Caco-2 (cell line): ENCODE data around the gene OIP5. TPM values are rescaled to one million over a fixed set of nuclear protein-coding genes. Genes with fewer than 3 reads are reported as not detected.

Experiments
- BruUV-seq: library from RNA; stranded (reverse); fragments of 400-500 nt; replicated peaks from 2 replicates; lab custom pipeline; 2021; lab: Mats Ljungman, UMichigan
- CTCF ChIA-PET: fragments of 300-600 bp; sonication (Branson Sonifier 250); formaldehyde crosslinking; loops from one replicate; lab custom pipeline; 2022; ENCODE audit warnings: antibody characterized with exemption; lab: Charles Lee
- POLR2A ChIA-PET: fragments of 300-600 bp; sonication (Branson Sonifier 250); formaldehyde crosslinking; loops from one replicate; lab custom pipeline; 2022; ENCODE audit warnings: antibody characterized with exemption; lab: Charles Lee
- DNase-seq, 2 experiments: peaks; one replicate each; pipeline versions ENCODE4 v3.0.0 to v3.0.0-alpha.2; 2020 to 2022
- H3K27me3 ChIP-seq: replicated peaks from 2 replicates; pipeline ENCODE4 v1.6.0; 2011; ENCODE audit warnings: low read length; ENCODE audit not compliant: control insufficient read depth, insufficient read depth
- H3K36me3 ChIP-seq: 2 replicates; pipeline ENCODE4 v1.5.1; 2011; ENCODE audit warnings: low read length; ENCODE audit not compliant: control insufficient read depth, insufficient read depth
- H3K4me1 ChIP-seq: fragments of 250-450 bp; sonication (Bioruptor Pico); 2 replicates; pipeline ENCODE4 v1.5.1; 2020; ENCODE audit warnings: mild to moderate bottlenecking
- H3K4me3 ChIP-seq: 2 replicates; pipeline ENCODE4 v1.5.1; 2011; ENCODE audit warnings: low read depth, mild to moderate bottlenecking, control low read depth, low read length
- H3K9me3 ChIP-seq: fragments of 250-450 bp; sonication (Bioruptor Pico); 2 replicates; pipeline ENCODE4 v1.5.1; 2020; ENCODE audit warnings: mild to moderate bottlenecking, moderate library complexity
- H3K27ac Mint-ChIP-seq: one replicate; pipeline ENCODE4 v1.8.0; 2022; ENCODE audit warnings: mixed read lengths; ENCODE audit not compliant: unreplicated experiment
- H3K27me3 Mint-ChIP-seq: one replicate; pipeline ENCODE4 v1.8.0; 2022; ENCODE audit warnings: mixed read lengths; ENCODE audit not compliant: insufficient read depth, unreplicated experiment
- H3K36me3 Mint-ChIP-seq: one replicate; pipeline ENCODE4 v1.8.0; 2022; ENCODE audit warnings: mild to moderate bottlenecking, mixed read lengths; ENCODE audit not compliant: insufficient read depth, unreplicated experiment
- H3K4me1 Mint-ChIP-seq: one replicate; pipeline ENCODE4 v1.8.0; 2022; ENCODE audit warnings: low read depth, mixed read lengths; ENCODE audit not compliant: unreplicated experiment
- H3K4me3 Mint-ChIP-seq: one replicate; pipeline ENCODE4 v1.8.0; 2022; ENCODE audit warnings: mild to moderate bottlenecking, moderate library complexity, mixed read lengths; ENCODE audit not compliant: unreplicated experiment
- H3K9me3 Mint-ChIP-seq: one replicate; pipeline ENCODE4 v1.8.0; 2022; ENCODE audit warnings: mixed read lengths; ENCODE audit not compliant: unreplicated experiment
- intact Hi-C: fragments of 100-400 bp; cut with micrococcal nuclease; formaldehyde crosslinking; loops from one replicate; pipeline ENCODE4 v1.10.0; 2022; ENCODE audit not compliant: unreplicated experiment
- total RNA-seq: library from RNA; stranded (reverse); gene quantifications from 2 replicates; pipeline ENCODE4 v1.2.3, GENCODE V29; 2022
- TF ChIP-seq, protein P1 (sequence below), 2 experiments: fragments of 200-600 bp in 1 of 2; IDR thresholded peaks; 1 replicate in 1 of 2; 2 replicates in 1 of 2; pipeline versions ENCODE4 v1.5.1 to v1.8.0; 2011 to 2022; ENCODE audit warnings: antibody characterized with exemption in 1 of 2, control low read depth in 1 of 2, inconsistent platforms in 1 of 2, low read depth in 1 of 2, low read length in 1 of 2, mild to moderate bottlenecking in 1 of 2, moderate library complexity in 1 of 2; ENCODE audit not compliant: insufficient read depth in 1 of 2, severe bottlenecking in 1 of 2, unreplicated experiment in 1 of 2

OIP5 gene
- total RNA-seq, 1 experiment from 2014 or later = 26.4 TPM

DNA sequence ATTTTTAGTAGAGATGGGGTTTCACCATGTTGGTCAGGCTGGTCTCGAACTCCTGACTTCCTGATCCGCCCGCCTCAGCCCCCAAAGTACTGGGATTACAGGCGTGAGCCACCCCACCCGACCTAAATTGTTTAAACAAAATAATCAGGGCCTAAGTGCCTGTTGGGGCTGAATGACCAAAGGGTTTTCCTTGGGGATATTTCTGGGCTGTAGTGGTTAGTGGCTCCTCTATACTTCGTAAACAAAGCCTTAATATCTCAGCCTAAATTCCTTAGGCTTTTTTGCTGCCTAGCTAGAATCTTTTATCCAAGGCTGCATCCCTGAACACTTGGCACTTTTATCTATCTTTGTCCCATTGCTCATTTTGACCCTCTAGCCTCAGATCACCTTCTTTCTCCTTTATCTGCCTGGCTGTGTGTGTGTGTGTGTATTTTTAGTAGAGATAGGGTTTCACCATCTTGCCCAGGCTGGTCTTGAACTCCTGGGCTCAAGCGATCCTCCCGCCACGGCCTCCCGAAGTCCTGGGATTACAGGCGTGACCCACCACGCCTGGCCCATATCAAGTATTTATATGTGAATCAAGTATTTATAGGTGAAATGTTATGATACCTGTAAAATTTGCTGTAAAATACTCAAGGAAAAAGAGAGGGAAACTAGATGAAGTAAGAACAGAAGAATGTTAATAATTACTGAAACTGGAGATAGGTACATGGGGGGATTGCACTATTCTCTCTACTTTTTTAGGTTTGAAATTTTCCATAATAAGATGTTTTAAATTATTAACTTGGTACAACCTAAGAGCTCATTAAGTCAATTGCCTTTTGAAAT lies 2.1 kb upstream of the OIP5 start:
- Histone ChIP-seq H3K9me3 (no peaks in the 10 kb centered on the region), H3K4me3 (peak overlapping the region; percentile 76), H3K36me3 (no peaks in the 10 kb centered on the region), H3K27me3 (no peaks in the 10 kb centered on the region), H3K4me1 (peaks cover 4% of the 10 kb centered on the region; the same call in 1 of the 2 replicates)
- intact Hi-C loops = loop anchor here (10.0 kb wide), 1 partner anchor 430 kb away; no protein-coding TSS in a partner anchor
- peaks cover 16% of the 10 kb centered on the region for H3K4me1 Mint-ChIP-seq
- no TSS peak for BruUV-seq
- no peaks in the 10 kb centered on the region for H3K9me3 Mint-ChIP-seq
- ChIA-PET CTCF (no interaction called here), POLR2A (no interaction called here)
- peak overlapping the region; percentile 74 for H3K27ac Mint-ChIP-seq
- peak overlapping the region; percentile 89 for H3K4me3 Mint-ChIP-seq
- DNase-seq = no peak
- no peaks in the 10 kb centered on the region for H3K27me3 Mint-ChIP-seq
- TF ChIP-seq, protein P1, sequence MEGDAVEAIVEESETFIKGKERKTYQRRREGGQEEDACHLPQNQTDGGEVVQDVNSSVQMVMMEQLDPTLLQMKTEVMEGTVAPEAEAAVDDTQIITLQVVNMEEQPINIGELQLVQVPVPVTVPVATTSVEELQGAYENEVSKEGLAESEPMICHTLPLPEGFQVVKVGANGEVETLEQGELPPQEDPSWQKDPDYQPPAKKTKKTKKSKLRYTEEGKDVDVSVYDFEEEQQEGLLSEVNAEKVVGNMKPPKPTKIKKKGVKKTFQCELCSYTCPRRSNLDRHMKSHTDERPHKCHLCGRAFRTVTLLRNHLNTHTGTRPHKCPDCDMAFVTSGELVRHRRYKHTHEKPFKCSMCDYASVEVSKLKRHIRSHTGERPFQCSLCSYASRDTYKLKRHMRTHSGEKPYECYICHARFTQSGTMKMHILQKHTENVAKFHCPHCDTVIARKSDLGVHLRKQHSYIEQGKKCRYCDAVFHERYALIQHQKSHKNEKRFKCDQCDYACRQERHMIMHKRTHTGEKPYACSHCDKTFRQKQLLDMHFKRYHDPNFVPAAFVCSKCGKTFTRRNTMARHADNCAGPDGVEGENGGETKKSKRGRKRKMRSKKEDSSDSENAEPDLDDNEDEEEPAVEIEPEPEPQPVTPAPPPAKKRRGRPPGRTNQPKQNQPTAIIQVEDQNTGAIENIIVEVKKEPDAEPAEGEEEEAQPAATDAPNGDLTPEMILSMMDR (IDR thresholded peaks at IDR 0.05; ENCODE audit: insufficient read depth in 1 of 2, low read depth in 1 of 2, low read length in 1 of 2, severe bottlenecking in 1 of 2, unreplicated experiment in 1 of 2) = no peak
- peaks cover 48% of the 10 kb centered on the region for H3K36me3 Mint-ChIP-seq

DNA sequence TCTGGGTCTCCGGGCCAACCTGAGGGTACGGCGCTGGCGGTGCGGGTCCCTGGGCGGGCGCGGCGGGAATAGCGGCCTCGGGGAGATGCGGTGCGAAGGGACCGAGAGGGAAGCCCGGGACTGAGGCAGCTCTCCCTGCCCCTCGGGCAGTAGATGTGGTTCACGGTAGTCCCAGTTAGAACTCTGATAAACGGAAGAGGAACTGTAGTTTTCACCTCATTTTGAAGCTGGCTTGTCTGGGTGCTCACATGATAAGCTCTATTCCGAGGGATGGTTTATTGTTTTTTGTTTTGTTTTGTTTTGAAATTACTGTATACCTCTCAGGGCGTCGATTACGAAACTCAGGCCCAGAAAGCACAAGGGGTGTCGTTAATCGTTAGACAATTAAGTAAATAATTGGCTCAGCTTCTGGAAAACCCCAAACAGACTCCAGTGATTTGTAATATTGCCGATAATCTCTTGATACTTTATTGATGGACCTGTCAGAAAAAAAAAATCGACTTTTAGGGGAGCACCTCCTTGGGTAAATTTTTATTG lies 703 bp upstream of the OIP5 start:
- TF ChIP-seq, protein P1 (IDR thresholded peaks at IDR 0.05; ENCODE audit: insufficient read depth in 1 of 2, low read depth in 1 of 2, low read length in 1 of 2, severe bottlenecking in 1 of 2, unreplicated experiment in 1 of 2) = no peak
- peaks cover 16% of the 10 kb centered on the region for H3K4me1 Mint-ChIP-seq
- CTCF ChIA-PET = interaction anchor here (0.5 to 1.3 kb wide), 6 partner anchors 16 to 441 kb away, joined by 3 to 10 read pairs (median 4); partner anchors contain the start of genes CHP1 and EXD1

DNA sequence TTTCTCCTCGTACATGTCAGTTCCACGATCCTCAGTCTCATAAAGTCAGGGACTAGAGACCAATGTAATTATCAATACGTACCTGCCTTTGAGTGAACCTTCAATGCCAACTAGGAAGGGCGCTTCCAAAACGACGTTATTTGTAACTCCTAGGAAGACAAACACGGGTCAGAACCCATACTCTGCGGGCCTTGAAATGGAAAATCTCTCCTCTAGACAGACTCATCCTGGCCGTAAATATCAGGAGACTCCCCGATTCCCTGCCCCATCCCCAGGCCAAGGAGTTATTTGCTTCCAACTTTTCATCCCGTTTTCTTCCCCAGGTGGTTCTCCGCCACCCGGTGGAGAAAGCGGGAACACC lies 578 bp downstream of the OIP5 start:
- Mint-ChIP-seq H3K27ac (peak overlapping the region; percentile 97), H3K27me3 (no peaks in the 10 kb centered on the region), H3K4me1 (peaks cover 7% of the 10 kb centered on the region), H3K9me3 (no peaks in the 10 kb centered on the region), H3K36me3 (peaks cover 35% of the 10 kb centered on the region), H3K4me3 (peak overlapping the region; percentile 89)
- Histone ChIP-seq H3K27me3 (no peaks in the 10 kb centered on the region), H3K4me1 (peaks cover 4% of the 10 kb centered on the region; the same call in 1 of the 2 replicates), H3K36me3 (no peaks in the 10 kb centered on the region), H3K9me3 (no peaks in the 10 kb centered on the region), H3K4me3 (peak overlapping the region; percentile 87)
- no TSS peak for BruUV-seq
- intact Hi-C loops = loop anchor here (1.0 to 10.0 kb wide), 3 partner anchors 47 to 427 kb away; partner anchors contain the start of gene CHP1
- ChIA-PET CTCF (interaction anchor here (0.9 to 1.3 kb wide), 3 partner anchors 15 to 439 kb away, joined by 3 to 10 read pairs (median 4); no protein-coding TSS in a partner anchor), POLR2A (interaction anchor here (0.5 to 1.2 kb wide), 13 partner anchors 8 to 438 kb away, joined by 3 to 10 read pairs (median 4); partner anchors contain the start of genes CHP1, MGA and VPS18)
- DNase-seq = peak in 1 of 2 experiments; percentile 85
- TF ChIP-seq, protein P1 (IDR thresholded peaks at IDR 0.05; ENCODE audit: insufficient read depth in 1 of 2, low read depth in 1 of 2, low read length in 1 of 2, severe bottlenecking in 1 of 2, unreplicated experiment in 1 of 2) = peak; percentile 63 to 82

More for the DNA sequence above, 703 bp upstream of the OIP5 start:
- Histone ChIP-seq H3K27me3 (no peaks in the 10 kb centered on the region), H3K4me3 (peak overlapping the region; percentile 76), H3K9me3 (no peaks in the 10 kb centered on the region), H3K4me1 (peaks cover 4% of the 10 kb centered on the region; the same call in 1 of the 2 replicates), H3K36me3 (no peaks in the 10 kb centered on the region)
- TSS peak; percentile 85 for BruUV-seq
- POLR2A ChIA-PET = interaction anchor here (0.6 to 1.3 kb wide), 9 partner anchors 16 to 443 kb away, joined by 3 to 10 read pairs (median 3); partner anchors contain the start of genes CHP1, INO80 and VPS18
- intact Hi-C loops = loop anchor here (2.0 to 10.0 kb wide), 2 partner anchors 48 to 428 kb away; no protein-coding TSS in a partner anchor
- Mint-ChIP-seq H3K36me3 (peaks cover 44% of the 10 kb centered on the region), H3K4me3 (peak overlapping the region; percentile 89), H3K27me3 (no peaks in the 10 kb centered on the region), H3K27ac (peak overlapping the region; percentile 97), H3K9me3 (no peaks in the 10 kb centered on the region)
- no peak for DNase-seq
